GM21423 (cell line): ENCODE measurements around the gene NLRP12.
"Not testable (repeated sequence)": the region's sequence is repeated elsewhere in the genome, so short reads cannot be mapped to it uniquely, and the experiment has no call there.

ENCODE experiments used
- ATAC-seq: cut with Tn5 transposase; IDR thresholded peaks from one replicate; pipeline ENCODE4 v1.9.1; 2021; ENCODE audit warnings: mild to moderate bottlenecking, moderate library complexity; ENCODE audit not compliant: unreplicated experiment

Gene NLRP12

GRCh38 chr19:53785196-53785889 is 38.8 kb downstream of the NLRP12 start:
- no peak for ATAC-seq

DNA sequence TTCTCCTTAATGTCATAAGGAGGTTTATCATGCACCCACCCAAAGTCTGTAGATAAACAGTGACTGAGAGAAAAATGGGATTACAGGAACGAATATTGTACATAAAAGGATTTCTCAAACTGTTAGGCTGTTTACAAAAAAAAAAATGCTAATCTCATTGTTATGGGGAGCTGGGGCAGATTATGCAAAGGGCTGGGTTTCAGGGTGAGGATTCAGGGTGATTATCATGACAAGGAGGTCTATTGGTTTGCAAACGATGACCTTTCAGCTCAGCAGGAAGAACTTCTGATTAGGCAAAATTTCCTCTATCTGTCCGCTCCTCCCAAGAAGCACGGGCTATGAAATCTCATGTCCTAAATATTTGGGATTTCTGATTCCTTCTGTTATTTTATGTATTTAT is 41.4 kb downstream of the NLRP12 start:
- no peak for ATAC-seq

DNA sequence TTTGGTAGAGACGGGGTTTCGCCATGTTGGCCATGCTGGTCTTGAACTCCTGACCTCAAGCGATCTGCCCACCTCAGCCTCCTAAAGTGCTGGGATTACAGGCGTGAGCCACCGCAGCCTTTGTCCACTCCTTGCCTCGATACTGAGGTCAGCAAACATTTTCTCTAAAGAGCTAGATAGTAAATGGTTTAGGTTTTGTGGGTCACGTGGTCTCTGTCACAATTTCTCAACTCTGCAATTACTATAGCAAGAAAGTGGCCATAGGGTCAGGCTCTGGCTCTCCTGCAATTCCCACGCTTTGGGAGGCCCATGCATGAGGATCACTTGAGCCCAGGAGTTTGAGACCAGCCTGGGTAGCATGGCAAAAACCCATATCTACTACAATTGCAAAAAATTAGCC is 42.8 kb downstream of the NLRP12 start:
- not testable (repeated sequence) for ATAC-seq

DNA sequence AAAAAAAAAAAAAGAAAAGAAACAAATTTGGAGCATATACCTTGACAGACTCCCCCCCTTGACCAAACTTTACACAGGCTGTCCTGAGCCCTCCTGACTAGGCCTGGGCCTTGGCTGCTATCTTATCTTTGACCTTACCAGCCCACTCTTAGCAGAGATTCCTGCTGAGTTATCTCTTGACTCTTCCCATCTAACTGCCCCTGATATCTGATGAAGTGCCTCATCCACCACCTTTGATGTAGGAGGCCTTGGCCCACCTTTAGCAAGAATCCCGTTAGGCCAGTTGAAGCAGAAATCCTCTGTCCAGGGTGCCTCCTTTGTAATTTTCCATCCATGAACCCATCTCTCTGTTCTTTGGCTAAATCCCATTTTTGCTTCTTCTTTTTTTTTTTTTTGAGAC is 43.6 kb downstream of the NLRP12 start:
- ATAC-seq, result no peak

DNA sequence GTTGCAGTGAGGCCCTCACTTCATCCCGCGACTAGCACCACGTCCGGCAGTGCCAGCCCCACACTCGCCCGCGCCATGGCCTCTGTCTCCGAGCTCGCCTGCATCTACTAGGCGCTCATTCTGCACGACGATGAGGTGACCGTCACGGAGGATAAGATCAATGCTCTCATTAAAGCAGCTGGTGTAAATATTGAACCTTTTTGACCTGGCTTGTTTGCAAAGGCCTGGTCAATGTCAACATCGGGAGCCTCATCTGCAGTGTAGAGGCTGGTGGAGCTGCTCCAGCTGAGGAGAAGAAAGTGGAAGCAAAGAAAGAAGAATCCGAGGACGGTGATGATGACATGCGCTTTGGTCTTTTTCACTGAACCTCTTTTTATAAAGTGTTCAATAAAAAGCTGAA is 48.6 kb downstream of the NLRP12 start:
- no peak for ATAC-seq

DNA sequence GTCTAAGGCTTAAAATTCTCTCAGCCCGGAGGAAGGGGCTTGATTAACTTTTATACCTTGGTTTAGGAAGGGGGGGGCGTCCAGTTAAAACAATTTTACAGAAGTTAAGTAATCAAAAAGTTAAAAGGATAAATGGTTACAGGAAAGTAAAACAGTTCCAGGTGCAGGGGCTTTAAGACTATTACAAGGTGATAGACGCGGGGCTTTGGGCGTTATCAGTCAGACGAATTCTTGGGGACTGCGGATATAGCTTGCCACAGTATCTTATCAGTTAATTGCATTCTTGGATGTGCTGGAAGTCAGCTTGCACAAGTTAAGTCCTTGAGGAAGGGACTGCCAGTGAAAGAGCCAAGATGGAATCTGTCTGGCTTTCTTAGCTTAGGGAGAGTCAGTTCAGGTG is 49.6 kb downstream of the NLRP12 start:
- ATAC-seq, result not testable (repeated sequence)

DNA sequence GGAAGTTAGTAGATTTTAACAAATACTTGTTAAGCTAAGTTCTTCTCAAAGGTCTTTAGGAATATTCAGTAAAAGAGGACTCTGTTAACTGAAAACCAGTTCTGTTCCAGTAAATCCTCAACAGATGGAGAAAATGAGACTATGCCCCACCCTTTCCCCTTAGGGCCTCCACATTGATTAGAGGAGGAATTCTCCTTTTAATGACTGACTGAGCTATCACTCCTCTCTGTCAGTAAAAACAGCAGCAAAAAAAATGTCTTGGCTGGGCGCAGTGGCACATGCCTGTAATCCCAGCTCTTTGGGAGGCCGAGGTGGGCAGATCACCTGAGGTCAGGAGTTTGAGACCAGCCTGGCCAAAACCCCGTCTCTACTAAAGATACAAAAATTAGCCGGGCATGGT is 50.1 kb downstream of the NLRP12 start:
- no peak for ATAC-seq

GRCh38 chr19:53772943-53773342 is 51.2 kb downstream of the NLRP12 start:
- no peak for ATAC-seq

- no peak for ATAC-seq
These were observed 53.0 kb downstream of the NLRP12 start for GRCh38 chr19:53771144-53771543.

DNA sequence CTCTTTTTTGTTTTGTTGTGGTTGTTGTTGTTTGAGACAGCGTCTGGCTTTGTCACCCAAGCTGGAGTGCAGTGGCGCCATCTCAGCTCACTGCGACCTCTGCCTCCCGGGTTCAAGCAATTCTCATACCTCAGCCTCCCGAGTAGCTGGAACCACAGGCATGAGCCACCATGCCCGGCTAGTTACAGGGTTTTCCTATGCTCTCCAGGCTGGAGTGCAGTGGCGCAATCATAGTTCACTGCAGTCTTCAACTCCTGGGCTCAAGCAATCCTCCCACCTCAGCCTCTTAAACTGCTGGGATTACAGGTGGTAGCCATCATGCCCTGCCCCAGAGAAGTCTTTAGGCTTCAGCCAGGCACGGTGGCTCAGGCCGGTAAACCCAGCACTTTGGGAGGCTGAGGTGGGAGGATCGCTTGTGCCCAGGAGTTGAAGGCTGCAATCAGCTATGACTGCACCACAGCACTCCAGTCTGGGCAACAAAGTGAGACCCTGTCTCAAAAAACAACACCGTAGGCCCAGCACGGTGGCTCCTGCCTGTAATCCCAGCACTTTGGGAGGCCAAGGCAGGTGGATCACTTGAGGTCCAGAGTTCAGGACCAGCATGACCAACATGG is 54.3 kb downstream of the NLRP12 start:
- not testable (repeated sequence) for ATAC-seq

- no peak for ATAC-seq
These were observed 55.7 kb downstream of the NLRP12 start for GRCh38 chr19:53768401-53768800.

DNA sequence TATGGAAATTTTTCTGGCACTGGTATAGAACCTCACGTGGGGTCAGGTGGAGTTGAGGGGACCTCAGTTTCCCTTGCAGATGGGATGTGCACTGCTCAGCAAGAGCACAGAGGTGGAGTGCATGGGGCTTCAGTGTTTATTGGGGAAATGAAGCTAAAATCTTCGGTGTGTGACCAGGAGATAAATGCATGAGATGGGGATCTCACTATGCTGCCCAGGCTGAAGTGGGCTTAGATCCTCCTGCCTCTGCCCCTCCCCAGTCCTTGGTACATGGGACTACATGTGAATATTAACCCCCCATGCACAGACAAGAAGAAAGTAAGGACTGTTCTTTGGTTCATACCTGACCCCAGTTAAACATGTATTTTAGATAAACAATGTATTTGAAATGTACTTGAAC is 65.1 kb downstream of the NLRP12 start:
- not testable (repeated sequence) for ATAC-seq
